EL (cell line): ENCODE data around the gene OR52B2.

ENCODE experiments used
- DNase-seq: peaks from one replicate; pipeline ENCODE4 v3.0.0-alpha.2; 2016

The OR52B2 gene

DNA sequence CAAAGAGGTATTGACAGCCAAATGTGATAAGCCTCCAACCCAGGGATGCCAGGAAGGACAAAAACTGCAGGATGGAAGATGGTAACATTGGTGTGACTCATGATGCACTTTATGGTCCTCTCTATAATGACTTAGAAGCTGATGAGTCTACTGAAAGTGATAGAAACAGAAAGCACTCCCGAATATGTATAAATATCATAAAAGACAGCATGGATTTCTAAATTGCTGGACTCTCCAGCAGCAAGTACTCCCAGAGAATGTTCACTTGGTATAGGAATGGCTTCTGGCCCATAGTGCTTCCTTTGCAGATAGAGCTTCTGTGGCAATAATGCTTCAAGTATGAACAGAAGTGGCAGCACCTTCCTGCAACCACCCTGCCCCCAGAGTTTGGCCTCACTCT, at the start of gene OR52B2:
Gene OR52B2, minus strand, starts transcription at position 101 of the 400 bp plus-strand sequence. Its CDS starts 0 bp downstream, at position 101.
- DNase-seq, result no peak

DNA sequence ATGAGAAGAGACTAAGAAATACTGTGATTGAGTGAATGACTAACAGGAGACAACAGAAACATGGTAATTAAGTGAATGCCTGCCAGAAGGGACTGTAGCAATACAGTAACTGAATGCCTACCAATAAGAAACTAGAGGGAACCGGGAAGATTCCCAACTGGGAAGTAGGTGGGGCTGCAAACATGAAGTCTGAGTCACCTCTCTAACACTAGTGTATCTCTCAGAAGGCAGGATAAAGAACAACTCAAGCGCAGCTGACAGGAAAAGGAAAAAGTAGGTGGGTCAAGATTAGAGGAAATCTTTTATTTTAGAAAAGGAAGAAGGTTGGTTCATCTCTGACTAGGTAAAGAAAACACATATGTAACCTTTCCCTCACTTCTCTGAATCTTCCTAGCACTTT, 49.2 kb upstream of the OR52B2 start:
- DNase-seq, result peak; percentile 85

DNA sequence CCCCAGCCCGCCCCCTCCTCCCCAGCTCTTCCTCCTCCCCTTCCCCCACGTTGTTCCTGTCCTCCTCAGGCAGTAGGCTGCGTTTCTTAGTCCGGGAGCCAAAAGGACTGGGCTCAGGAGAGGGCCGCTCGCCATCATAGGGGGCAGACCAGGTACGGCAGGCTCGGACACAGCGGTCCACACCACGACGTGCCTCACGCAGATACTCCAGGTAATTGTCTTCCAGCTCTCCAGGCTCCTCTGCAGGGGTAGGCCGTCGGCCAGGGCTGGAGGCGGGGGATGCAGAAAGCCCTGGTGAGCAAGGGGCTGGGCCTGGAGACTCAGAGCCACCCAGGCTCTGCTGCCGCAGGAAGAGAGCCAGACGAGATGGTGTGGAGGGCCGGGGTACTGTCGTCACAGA, 47.6 kb upstream of the OR52B2 start:
- no peak for DNase-seq

DNA sequence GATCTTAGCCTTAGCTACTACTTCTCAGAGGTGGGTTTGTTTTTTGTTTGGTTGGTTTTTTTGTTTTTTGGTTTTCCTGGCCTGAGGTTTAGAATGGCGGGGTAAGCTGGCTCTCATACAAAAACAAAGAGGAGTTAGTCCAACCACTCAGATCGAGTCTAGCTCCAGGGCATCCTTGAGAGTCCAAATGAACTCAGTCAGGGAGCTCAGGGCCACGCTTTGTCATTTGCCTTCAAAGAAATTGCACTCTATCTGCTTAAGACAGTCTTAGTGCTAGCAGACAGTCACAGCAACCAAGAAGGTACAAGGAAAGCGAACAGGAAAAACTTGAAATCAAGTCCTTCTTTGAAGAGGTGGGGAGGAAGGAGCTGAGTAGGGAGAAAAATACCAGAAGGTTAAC, 46.4 kb upstream of the OR52B2 start:
- no peak for DNase-seq

DNA sequence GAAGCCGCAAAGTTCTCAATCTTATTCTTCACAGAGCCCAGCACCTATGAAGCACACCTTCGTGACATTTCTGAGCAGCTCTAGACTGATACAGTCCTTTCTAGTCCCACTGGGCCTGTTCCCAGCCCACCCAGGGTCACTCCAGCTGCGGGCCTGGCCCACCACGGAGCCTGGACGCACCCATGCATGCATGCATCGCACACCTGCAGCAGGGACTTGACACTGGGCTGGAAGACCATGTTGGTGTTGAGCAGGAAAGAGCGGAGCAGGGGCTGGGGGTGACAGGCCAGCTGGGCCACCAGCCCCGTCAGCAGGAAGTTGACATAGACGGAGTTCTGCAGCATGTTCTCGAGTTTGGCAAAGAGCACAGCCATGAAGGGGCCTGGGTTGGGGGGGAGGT, 44.4 kb upstream of the OR52B2 start:
- DNase-seq, result no peak

DNA sequence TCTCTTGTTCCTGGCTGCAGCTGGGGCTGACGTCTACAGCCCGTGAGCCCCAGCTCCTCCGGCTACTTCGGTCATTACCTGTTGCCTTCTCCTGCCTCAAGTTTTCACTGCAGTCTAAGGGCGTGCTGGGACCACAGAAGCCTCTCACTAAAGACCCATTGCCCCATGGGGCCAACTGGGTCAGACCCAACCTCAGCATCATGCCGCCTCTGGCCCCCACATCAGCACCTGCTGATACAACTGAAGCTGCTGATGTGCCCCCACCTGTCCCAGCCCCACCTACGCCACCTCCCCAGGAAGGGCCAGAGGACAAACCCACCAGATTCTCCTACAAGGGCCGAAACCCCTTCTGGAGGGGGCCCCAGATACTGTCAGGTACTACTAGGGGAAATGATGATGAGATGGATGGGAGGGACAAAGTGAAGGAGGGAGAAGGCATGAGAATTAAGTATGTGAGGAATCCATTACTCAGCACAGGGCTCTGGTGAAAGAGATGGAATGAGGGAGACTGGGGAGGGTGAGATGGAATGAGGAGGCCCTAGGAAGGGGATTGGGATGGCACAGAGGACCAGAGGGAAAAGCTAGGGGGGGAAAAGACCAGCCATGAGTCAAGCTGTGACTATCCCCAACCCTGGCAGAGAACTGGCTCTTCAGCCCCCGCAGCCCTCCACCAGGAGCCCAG, 40.3 kb upstream of the OR52B2 start:
- DNase-seq, result peak; percentile 22

DNA sequence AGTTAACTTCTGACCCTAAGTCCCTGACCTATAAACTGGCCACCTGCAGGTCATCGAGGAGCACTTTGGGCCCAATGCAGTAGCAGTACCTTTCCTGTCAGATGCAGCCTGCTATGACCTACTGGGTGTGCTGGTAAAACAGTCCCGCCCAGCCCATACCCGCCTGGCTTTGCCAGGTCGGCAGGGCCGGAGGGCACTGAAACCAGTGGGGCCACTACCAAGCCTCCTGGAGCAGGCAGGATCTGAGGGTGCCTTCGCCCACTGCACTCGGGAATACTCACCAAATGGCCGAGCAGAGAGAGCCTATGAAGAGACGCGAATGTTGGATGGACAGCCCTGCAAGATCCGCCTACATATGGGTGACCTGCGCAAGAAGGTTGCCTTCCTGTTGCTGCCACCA, 39.7 kb upstream of the OR52B2 start:
- no peak for DNase-seq

DNA sequence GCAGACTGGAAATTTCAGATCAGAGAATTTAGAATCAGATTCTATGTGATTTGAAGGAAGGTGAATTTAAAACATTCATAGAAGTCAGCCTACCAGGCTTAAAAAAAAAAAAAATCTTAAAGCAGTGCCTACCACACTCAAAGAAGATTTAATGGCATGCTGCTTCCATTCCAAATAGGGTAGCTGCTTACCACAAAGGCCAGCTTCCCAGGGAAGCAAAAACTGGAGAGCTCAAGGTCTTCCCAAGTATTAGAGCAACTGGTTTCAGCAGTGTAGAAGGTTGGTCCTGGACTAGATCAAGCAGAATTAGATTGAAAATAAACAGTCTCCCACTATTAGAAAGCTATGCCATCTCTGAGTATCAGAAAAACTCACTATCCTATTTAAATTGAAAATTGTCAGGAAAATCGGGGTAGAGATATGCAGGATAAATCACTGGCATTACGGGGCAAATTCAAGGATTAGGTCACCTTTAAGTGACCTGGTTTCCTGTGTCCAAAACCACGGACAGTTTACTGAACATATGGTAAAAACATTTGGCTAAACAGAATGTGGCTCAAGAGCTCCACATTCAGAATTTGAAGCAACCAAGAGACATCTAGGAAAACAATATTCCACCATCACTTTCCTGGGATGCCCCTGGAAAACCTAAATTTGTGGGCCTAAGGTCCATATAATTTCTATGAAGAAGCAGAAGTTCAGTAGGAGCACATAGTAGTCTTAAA, 36.5 kb upstream of the OR52B2 start:
- DNase-seq, result no peak

DNA sequence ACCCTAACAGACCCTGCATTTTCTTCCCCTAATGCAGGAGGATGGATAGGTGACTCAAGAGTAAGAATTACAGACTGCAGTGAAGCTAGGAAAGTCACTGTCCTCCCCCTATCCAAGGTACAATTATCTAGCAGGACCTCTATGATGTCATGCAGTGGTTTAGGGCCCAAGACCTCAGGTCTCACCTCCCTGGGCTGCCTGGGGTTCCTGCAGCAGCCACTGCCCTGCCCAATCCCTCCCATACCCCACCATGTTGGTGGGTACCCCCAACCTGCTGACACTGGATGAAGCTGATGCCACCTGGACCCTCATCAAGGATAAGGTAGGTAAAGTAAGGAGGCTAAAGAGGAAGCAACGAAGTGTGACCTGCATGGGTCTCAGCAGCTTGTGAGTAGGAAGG, 35.2 kb upstream of the OR52B2 start, which contains the start of gene C11orf42:
Gene C11orf42, plus strand, starts transcription at position 192 of the 400 bp plus-strand sequence. Its CDS starts 59 bp downstream, at position 251.
- no peak for DNase-seq

DNA sequence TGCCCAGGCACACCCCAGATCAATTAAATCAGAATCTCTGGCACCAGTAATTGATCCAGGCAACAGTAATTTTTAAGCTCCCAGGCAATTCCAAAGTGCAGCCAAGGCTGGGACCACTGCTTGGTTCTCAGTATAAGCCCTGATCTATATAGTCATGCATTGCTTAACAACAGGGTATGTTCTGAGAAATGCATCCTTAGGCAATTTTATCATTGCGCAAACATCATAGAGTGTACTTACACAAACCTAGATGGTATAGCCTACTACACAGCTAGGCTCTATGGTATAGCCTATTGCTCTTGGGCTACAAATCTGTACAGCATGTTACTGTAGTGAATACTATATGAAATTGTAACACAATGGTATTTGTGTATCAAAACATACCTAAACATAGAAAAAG, 34.6 kb upstream of the OR52B2 start:
- no peak for DNase-seq

DNA sequence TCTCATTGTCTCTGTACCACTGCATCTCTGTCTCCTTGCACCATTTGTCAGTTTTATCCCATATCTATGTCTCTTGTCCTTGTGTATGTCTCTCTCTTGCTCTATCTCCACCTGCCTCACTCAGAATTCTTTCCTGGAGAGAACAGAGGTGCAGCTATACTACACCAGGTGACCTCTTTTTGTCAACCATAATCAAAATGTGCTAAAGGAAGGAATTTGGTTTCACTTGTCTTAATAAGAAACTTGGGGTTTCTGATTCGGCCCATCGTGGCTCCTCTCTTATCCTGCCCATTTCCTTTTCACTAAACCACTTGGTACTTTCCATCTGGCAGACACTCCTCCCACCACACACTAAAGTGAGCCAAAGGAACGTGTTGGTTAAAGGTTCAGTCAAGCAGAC, 33.2 kb upstream of the OR52B2 start:
- DNase-seq, result no peak

DNA sequence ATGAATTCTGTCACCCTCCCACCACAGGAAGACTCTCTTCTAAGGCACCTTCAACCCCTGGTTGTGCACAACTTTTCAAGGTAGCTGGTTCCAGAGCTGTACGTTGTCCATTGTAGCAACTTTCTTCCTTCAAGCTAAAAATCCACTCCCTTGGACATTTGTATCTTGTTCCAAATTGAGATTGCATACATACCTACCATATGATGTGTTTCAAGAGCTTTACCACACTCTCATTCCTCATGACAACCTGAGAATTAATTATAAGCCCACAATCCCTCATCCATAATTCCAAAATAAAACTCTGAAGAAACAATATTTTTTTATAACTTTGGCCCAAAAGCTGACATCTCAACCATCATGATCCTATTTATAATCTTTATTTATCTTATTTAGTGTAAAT, 31.9 kb upstream of the OR52B2 start:
- no peak for DNase-seq

DNA sequence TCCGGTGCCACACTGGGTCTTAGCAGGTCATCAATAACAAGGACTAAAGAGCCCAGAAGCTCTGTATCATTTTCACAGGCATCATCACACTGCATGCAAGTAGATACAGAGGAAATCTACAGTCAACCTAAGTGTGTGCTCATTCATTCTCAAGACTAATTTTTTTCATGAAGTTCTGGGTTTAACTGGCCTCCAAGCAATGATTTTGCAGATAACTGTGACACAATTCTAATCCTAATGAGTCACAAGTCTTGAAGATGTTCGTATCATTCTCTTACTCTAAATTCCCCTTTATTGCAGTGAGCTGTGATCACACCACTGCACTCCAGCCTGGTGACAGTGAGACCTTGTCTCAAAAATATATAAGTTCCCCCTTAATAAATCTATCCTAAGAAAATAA, 31.4 kb upstream of the OR52B2 start:
- no peak for DNase-seq

DNA sequence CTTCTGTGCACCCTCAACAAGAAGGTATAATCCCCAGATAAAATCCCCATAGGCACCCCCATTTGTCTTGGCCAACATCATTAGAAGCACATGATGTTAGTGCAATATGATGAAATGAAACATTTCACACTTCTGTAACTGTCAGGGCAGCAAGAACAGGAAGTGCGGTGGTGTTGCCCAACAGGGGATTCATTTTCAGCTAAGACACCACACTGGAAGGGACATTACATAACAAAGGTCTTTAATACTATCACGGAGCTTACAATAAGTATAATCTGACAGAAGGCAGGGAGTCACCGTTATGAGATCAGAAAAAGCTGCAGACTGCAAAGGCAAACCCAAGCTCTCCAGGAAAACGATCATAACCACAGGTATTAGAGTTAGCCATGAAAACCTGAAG, 30.8 kb upstream of the OR52B2 start:
- DNase-seq, result no peak

DNA sequence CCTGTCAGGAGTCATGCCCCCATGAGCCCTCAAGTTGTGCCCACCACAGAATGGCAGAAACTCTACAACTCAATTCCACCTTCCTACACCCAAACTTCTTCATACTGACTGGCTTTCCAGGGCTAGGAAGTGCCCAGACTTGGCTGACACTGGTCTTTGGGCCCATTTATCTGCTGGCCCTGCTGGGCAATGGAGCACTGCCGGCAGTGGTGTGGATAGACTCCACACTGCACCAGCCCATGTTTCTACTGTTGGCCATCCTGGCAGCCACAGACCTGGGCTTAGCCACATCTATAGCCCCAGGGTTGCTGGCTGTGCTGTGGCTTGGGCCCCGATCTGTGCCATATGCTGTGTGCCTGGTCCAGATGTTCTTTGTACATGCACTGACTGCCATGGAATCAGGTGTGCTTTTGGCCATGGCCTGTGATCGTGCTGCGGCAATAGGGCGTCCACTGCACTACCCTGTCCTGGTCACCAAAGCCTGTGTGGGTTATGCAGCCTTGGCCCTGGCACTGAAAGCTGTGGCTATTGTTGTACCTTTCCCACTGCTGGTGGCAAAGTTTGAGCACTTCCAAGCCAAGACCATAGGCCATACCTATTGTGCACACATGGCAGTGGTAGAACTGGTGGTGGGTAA, 29.2 kb upstream of the OR52B2 start, which contains the start of gene OR52W1:
Gene OR52W1, plus strand, starts transcription at position 51 of the 637 bp plus-strand sequence. Its CDS starts 0 bp downstream, at position 51.
- no peak for DNase-seq

DNA sequence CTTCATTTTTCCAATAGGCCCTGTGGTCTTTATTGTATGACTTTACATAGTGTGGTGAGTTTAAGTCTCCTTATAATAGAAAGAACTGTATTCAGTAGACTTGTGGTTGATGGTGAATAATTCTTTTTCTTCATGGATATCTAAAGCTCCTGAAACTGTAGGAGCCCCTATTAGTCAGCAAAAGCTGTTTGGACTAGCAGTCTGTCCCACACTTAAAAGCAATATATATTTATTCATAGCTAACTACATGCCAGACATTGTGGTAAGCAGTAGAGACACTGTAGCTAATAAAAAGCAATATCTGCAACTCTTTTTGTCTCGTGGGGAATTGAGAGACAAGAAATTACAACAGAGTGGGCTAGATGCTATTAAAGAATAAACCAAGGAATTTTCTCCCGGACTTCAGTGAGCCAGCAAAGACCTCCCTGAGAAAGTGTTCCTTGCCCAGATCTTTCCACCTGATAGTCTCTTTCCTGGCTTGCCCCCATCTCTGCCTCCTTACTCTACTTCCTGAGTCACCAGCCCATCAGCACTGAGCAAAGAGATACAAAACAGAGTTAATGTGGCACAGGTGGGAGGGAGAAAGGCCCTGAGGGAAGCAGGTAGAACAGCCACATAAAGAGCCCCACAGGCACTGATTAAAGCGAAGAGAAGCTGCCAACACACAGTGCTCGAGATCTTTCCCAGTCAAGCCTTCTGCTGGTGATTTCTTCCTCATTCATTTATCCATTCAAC, 27.5 kb upstream of the OR52B2 start:
- DNase-seq, result no peak

DNA sequence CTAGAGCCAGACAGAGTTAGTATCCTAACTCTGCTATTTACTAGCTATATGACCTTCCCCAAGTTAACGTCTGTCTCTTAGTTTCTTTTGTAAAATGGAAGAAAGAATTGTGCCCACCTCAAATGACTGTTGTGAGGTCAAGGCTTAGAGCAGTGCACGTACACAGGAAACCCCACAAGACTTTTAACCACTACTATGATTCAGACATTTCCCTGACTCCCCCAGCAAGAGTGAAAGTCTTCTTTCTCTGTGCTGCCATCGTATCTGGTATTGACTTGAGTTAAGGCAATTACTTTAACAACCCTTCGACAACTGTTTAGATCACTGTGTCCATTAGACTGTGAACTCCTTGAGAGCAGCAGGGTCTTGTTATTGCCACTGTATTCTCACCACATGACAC, 26.3 kb upstream of the OR52B2 start:
- no peak for DNase-seq

DNA sequence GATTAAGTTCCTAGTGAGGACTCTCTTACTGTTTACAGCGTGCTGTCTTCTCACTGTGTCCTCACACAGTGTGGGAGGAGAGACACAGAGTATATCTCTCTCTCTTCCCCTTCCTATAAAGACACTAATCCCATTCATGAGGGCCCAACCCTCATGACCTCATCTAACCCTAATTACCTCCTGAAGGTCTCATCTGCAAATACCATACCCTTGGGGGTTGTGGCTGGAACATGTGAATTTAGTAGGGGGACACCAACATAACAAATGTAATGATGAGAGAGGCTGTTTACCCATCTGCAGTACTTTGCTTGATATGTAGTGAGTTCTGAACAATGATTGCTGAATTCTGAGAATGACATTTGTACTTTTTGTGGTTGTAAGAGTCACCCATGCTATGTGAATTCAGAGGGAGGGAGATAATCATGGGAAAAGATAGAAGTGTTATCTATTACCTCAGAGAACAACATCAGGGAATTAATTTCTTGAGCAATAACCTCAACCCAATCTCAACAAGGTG, 24.0 kb upstream of the OR52B2 start:
- no peak for DNase-seq

DNA sequence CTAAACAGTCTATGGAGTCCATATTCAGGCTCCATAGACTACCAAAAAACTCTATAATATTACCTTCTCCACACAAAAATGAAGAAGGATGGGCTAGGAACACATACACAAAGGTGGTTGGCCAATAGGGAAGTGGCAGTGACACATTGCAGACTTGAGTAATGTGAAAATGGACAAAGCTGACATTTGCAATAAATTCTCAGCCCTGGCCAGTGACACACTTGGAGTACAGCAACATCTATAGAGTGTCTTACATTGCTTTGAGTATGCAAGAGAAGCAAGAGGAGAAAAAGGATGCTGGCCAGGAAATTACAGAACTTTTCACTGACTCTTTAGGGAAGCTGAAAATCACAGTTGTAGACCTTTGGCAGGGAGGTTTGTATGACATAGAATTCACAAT, 21.6 kb upstream of the OR52B2 start:
- DNase-seq, result no peak

DNA sequence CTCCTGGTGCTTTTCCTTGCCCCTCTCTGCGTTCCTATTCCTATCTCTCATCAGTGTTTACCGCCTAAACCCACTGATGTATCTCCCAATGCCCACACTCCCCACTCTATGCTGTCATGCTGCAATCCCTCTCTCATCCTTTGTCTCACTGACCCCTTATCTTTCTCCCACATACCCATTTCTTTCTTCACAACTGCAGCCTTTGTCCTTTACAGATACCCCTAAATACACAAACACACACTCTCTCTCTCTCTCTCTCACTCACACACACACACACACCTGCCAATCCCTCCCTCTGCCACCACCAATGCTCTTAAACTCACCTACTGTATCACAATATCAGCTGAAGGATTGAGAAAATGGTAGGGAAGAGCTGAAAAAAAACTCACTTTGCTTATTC, 5.3 kb upstream of the OR52B2 start:
- no peak for DNase-seq

DNA sequence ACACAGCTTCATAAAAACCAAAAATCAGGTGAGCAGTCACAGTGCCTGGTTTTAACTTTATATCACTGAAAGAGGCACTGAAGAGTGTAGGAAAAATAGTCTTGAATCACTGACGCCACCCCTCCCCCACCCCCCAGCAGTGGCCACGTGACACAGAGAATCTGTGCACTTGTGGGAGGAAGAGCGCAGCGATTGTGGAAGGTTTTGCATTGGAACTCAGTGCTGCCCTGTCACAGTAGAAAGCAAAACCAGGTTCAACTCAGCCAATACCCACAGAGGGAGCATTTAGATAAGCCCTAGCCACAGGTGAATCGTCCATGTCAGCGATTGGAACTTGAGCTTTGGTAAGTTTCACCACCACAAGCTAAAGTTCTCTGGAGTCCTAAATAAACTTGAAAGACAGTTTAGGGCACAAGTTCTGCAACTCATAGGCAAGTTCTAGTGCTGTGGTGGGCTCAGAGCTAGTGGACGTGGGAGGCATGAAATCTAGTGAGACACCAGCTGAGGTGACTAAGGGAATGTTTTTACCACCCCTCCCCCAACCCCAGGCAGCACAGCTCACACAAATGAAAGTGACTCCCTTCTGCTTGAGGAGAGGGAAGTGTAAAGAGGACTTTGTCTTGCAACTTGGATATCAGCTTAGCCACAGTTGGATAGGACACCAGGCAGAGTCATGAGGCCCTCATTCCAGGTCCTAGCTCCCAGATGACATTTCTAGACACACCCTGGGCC, 13.3 kb downstream of the OR52B2 start:
- DNase-seq, result peak; percentile 6

DNA sequence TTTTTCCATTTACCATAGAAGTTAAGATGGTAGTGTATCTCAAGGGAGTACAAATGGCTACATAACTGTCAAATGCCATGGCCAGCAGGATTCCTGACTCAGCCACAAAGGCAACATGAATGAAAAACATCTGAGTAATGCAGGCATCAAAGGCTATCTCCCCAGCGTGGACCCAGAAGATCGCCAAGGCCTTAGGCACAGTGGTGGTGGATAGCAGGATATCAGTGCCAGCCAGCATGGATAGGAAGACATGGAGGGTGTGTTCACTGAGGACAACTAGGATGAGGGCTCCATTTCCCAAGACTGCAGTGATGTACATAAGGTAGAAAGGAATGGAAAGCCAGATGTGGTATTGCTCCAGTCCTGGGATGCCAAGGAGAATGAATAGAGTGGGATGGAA, 18.0 kb downstream of the OR52B2 start:
- no peak for DNase-seq
